ENCODE data around the gene TIGD6.
"Not testable (repeated sequence)": the region's sequence is repeated elsewhere in the genome, so short reads cannot be mapped to it uniquely, and the experiment has no call there.

The TIGD6 gene

GRCh38 chr5:150000256-150000989 is at the start of gene TIGD6, which contains the start of gene HMGXB3:
TSS of gene TIGD6 (minus strand) at chr5:150000654. CDS start at chr5:149996348, 4,306 bp downstream.
TSS of gene HMGXB3 (plus strand) at chr5:150000739. CDS start at chr5:150004853, 4,114 bp downstream.
- DNase-seq (ENCODE audit: low read depth): peak; percentile 83

GRCh38 chr5:150046031-150046430 is 45.6 kb upstream of the TIGD6 start:
- DNase-seq (ENCODE audit: low read depth): no peak

- no peak for DNase-seq (ENCODE audit: low read depth)
These were observed 45.1 kb upstream of the TIGD6 start for GRCh38 chr5:150045549-150045948.

- no peak for DNase-seq (ENCODE audit: low read depth)
These were observed 44.3 kb upstream of the TIGD6 start for GRCh38 chr5:150044712-150045111.

GRCh38 chr5:150044329-150044681 is 43.9 kb upstream of the TIGD6 start:
- DNase-seq (ENCODE audit: low read depth): no peak

- DNase-seq (ENCODE audit: low read depth): no peak
These were observed 43.3 kb upstream of the TIGD6 start for GRCh38 chr5:150043657-150044328.

GRCh38 chr5:150042459-150042858 is 42.0 kb upstream of the TIGD6 start:
- DNase-seq (ENCODE audit: low read depth): no peak

- DNase-seq (ENCODE audit: low read depth): no peak
These were observed 38.1 kb upstream of the TIGD6 start for GRCh38 chr5:150038547-150038946.

- peak; percentile 96 for DNase-seq (ENCODE audit: low read depth)
These were observed 36.1 kb upstream of the TIGD6 start for GRCh38 chr5:150036513-150036912.

GRCh38 chr5:150035139-150035895 is 34.9 kb upstream of the TIGD6 start:
- DNase-seq (ENCODE audit: low read depth): no peak

- peak; percentile 86 for DNase-seq (ENCODE audit: low read depth)
These were observed 34.2 kb upstream of the TIGD6 start for GRCh38 chr5:150034662-150035061.

- DNase-seq (ENCODE audit: low read depth): no peak
These were observed 32.9 kb upstream of the TIGD6 start for GRCh38 chr5:150033334-150033733.

GRCh38 chr5:150028047-150028446 is 27.6 kb upstream of the TIGD6 start:
- DNase-seq (ENCODE audit: low read depth): not testable (repeated sequence)

GRCh38 chr5:150026682-150027172 is 26.3 kb upstream of the TIGD6 start:
- no peak for DNase-seq (ENCODE audit: low read depth)

GRCh38 chr5:150024346-150024984 is 24.0 kb upstream of the TIGD6 start:
- DNase-seq (ENCODE audit: low read depth): no peak

GRCh38 chr5:150023136-150023535 is 22.7 kb upstream of the TIGD6 start:
- no peak for DNase-seq (ENCODE audit: low read depth)

- DNase-seq (ENCODE audit: low read depth): no peak
These were observed 22.2 kb upstream of the TIGD6 start for GRCh38 chr5:150022681-150023080.

GRCh38 chr5:150022158-150022531 is 21.7 kb upstream of the TIGD6 start:
- DNase-seq (ENCODE audit: low read depth): peak; percentile 77

- no peak for DNase-seq (ENCODE audit: low read depth)
These were observed 21.2 kb upstream of the TIGD6 start for GRCh38 chr5:150021491-150022157.

- DNase-seq (ENCODE audit: low read depth): no peak
These were observed 19.8 kb upstream of the TIGD6 start for GRCh38 chr5:150020249-150020648.

GRCh38 chr5:150017226-150018005 is 17.0 kb upstream of the TIGD6 start:
- no peak for DNase-seq (ENCODE audit: low read depth)

Measured in GM04504 (cell line).